ENCODE data around the gene NOD2. TPM values are rescaled to one million over a fixed set of nuclear protein-coding genes. Genes with fewer than 3 reads are reported as not detected.

NOD2 gene
- total RNA-seq, 1 experiment from 2014 or later: 5.4 TPM

- Histone ChIP-seq H3K4me1 (ENCODE audit: control insufficient read depth in 1 of 2, insufficient read depth in 2 of 2, low read length in 2 of 2) (no peaks in the 10 kb centered on the region), H3K4me2 (ENCODE audit: low read length) (no peak overlapping the region), H2AFZ (ENCODE audit: low read depth, low read length, poor library complexity, severe bottlenecking) (no peak overlapping the region), H4K20me1 (ENCODE audit: insufficient read depth) (no peaks in the 10 kb centered on the region), H3K4me3 (replicated peaks in 1 of 2; ENCODE audit: low read depth in 1 of 2, low read length in 2 of 2) (no peak overlapping the region), H3K9ac (ENCODE audit: low read length) (no peak overlapping the region), H3K9me3 (ENCODE audit: control insufficient read depth in 1 of 2, insufficient read depth in 1 of 2, low read depth in 1 of 2, low read length in 2 of 2) (peaks cover 0 to under 1% of the 10 kb centered on the region in 2 experiments; a peak in 2 of 4 replicates), H3K9me2 (ENCODE audit: insufficient read depth) (no peaks in the 10 kb centered on the region), H3K27ac (ENCODE audit: low read depth, low read length) (no peak overlapping the region), H3K27me3 (ENCODE audit: insufficient read depth, low read length) (no peaks in the 10 kb centered on the region), H3K79me2 (ENCODE audit: insufficient read depth, low read length) (no peaks in the 10 kb centered on the region), H3K36me3 (ENCODE audit: control insufficient read depth in 1 of 2, insufficient read depth in 2 of 2, low read length in 2 of 2) (no peaks in the 10 kb centered on the region)
- no TSS peak for BruUV-seq (replicated peaks)
- intact Hi-C loops (cut with micrococcal nuclease): no loop called here
- TF ChIP-seq REST (IDR thresholded peaks at IDR 0.05; ENCODE audit: low read depth) (no peak), CEBPB (IDR thresholded peaks at IDR 0.05; ENCODE audit: low read depth) (no peak), EZH2 (IDR thresholded peaks at IDR 0.05) (no peak), SRF (IDR thresholded peaks at IDR 0.05; ENCODE audit: low read depth) (no peak), POLR2A (IDR thresholded peaks at IDR 0.05; ENCODE audit: borderline replicate concordance, extremely low read depth, insufficient read depth, insufficient read length) (no peak), JUND (IDR thresholded peaks at IDR 0.05) (no peak), SIN3A (IDR thresholded peaks at IDR 0.05; ENCODE audit: low read depth) (no peak), RAD21 (IDR thresholded peaks at IDR 0.05; ENCODE audit: low read depth) (no peak), ELF1 (IDR thresholded peaks at IDR 0.05; ENCODE audit: borderline replicate concordance, low read depth) (no peak), ZFX (IDR thresholded peaks at IDR 0.05) (no peak), CTCF (IDR thresholded peaks at IDR 0.05 in 2 of 3, conservative IDR thresholded peaks at IDR 0.05 in 1 of 3; ENCODE audit: borderline replicate concordance in 1 of 3, insufficient read depth in 1 of 3, low read depth in 2 of 3, low read length in 2 of 3) (no peak)
- TF ChIP-seq, protein P1, sequence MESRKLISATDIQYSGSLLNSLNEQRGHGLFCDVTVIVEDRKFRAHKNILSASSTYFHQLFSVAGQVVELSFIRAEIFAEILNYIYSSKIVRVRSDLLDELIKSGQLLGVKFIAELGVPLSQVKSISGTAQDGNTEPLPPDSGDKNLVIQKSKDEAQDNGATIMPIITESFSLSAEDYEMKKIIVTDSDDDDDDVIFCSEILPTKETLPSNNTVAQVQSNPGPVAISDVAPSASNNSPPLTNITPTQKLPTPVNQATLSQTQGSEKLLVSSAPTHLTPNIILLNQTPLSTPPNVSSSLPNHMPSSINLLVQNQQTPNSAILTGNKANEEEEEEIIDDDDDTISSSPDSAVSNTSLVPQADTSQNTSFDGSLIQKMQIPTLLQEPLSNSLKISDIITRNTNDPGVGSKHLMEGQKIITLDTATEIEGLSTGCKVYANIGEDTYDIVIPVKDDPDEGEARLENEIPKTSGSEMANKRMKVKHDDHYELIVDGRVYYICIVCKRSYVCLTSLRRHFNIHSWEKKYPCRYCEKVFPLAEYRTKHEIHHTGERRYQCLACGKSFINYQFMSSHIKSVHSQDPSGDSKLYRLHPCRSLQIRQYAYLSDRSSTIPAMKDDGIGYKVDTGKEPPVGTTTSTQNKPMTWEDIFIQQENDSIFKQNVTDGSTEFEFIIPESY (IDR thresholded peaks at IDR 0.05; ENCODE audit: extremely low read depth, insufficient replicate concordance, low read length): no peak
- TF ChIP-seq, protein P2, sequence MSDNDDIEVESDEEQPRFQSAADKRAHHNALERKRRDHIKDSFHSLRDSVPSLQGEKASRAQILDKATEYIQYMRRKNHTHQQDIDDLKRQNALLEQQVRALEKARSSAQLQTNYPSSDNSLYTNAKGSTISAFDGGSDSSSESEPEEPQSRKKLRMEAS (IDR thresholded peaks at IDR 0.05): no peak
- POLR2A ChIA-PET: no interaction called here
- CTCF ChIA-PET: interaction anchor here (2.0 kb wide), 1 partner anchor 8 kb away, joined by 4 read pairs; no protein-coding TSS in a partner anchor
- ATAC-seq: no peak
- RAD21 ChIA-PET (ENCODE audit: low non-redundant PET in 1 of 2, low total read pairs in 2 of 2, uncharacterized antibody in 2 of 2, unreplicated experiment in 2 of 2): no interaction called here
- DNase-seq (ENCODE audit: low read depth, low spot score): no peak
These were observed 36.2 kb upstream of the NOD2 start for GRCh38 chr16:50657241-50657640.
